HCT116 (cell line): ENCODE measurements around the gene PTPN13.

Source experiments
- CEBPB ChIP-seq: IDR thresholded peaks from 2 replicates; pipeline ENCODE4 v1.6.1; 2012; ENCODE audit warnings: low read depth
- EZH2 ChIP-seq: fragments of 200-600 bp; sonication (generic); IDR thresholded peaks from 2 replicates; pipeline ENCODE4 v1.6.1; 2017; ENCODE audit warnings: antibody characterized with exemption, mixed run types
- JUND ChIP-seq: IDR thresholded peaks from 2 replicates; pipeline ENCODE4 v1.6.1; 2012
- POLR2AphosphoS5 ChIP-seq: IDR thresholded peaks from 2 replicates; pipeline ENCODE4 v1.6.1; 2011; ENCODE audit warnings: mild to moderate bottlenecking, low read depth, low read length, moderate library complexity
- RAD21 ChIP-seq: IDR thresholded peaks from 2 replicates; pipeline ENCODE4 v1.6.1; 2012; ENCODE audit warnings: low read depth, mild to moderate bottlenecking
- TF ChIP-seq, protein P1 (sequence below), 3 experiments: fragments of 200-600 bp in 1 of 3; sonication (generic) in 1 of 3; IDR thresholded peaks in 2 of 3; conservative IDR thresholded peaks in 1 of 3; 2 replicates each; pipeline ENCODE4 v1.5.1; 2012 to 2017; ENCODE audit warnings: low read depth in 2 of 3, low read length in 2 of 3, antibody characterized with exemption in 1 of 3, borderline replicate concordance in 1 of 3, control low read depth in 1 of 3, mild to moderate bottlenecking in 1 of 3, mixed read lengths in 1 of 3, mixed run types in 1 of 3, moderate library complexity in 1 of 3; ENCODE audit not compliant: insufficient read depth in 1 of 3
- TF ChIP-seq, protein P2 (sequence below): IDR thresholded peaks from 2 replicates; pipeline ENCODE4 v1.6.1; 2012; ENCODE audit warnings: low read depth

DNA sequence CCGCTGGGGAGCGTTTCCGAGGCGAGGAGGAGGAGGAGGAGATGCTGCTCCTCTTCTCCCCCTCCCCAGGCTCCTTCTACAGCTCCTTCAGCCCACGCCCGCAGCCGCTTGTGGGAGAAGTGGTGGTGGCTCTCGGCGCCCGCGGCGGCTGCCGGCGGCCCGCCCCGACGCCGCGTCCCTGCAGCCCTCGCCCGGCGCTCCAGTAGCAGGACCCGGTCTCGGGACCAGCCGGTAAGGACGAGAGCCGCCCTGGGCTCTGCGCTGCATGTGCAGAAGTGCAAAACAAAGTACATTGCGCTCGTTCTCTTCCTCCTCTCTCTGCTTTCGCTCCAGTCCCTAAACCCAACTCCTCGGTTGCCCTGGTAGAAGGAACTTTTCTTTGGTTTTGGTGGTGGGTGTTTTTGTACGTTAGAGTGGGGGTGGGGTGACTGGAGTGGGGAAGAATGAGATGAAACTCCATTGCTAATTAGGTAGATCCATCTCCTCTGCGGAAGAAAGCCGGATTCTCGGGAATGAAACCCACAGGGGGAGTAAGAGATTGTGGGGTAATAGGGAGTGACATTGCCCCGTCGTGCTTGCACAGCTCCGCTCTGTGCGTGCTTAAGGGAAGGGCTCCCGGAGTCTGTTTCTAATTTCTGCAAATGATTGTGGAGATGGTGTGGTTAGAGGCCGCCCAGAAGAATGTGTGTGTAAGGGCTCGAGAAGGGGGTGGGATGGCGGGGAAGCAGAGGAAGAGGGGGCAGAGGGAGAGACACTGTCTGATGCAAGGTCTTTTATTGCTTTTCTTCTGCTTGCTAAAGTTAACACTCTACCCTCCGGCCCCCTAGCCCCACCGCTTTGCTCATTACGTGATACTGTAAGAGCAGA, 677 bp downstream of the PTPN13 start:
- no peak for TF ChIP-seq RAD21
- TF ChIP-seq POLR2AphosphoS5 = no peak
- TF ChIP-seq, protein P1, sequence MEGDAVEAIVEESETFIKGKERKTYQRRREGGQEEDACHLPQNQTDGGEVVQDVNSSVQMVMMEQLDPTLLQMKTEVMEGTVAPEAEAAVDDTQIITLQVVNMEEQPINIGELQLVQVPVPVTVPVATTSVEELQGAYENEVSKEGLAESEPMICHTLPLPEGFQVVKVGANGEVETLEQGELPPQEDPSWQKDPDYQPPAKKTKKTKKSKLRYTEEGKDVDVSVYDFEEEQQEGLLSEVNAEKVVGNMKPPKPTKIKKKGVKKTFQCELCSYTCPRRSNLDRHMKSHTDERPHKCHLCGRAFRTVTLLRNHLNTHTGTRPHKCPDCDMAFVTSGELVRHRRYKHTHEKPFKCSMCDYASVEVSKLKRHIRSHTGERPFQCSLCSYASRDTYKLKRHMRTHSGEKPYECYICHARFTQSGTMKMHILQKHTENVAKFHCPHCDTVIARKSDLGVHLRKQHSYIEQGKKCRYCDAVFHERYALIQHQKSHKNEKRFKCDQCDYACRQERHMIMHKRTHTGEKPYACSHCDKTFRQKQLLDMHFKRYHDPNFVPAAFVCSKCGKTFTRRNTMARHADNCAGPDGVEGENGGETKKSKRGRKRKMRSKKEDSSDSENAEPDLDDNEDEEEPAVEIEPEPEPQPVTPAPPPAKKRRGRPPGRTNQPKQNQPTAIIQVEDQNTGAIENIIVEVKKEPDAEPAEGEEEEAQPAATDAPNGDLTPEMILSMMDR (IDR thresholded peaks at IDR 0.05 in 2 of 3, conservative IDR thresholded peaks at IDR 0.05 in 1 of 3; ENCODE audit: borderline replicate concordance in 1 of 3, insufficient read depth in 1 of 3, low read depth in 2 of 3, low read length in 2 of 3) = no peak
- TF ChIP-seq, protein P2, sequence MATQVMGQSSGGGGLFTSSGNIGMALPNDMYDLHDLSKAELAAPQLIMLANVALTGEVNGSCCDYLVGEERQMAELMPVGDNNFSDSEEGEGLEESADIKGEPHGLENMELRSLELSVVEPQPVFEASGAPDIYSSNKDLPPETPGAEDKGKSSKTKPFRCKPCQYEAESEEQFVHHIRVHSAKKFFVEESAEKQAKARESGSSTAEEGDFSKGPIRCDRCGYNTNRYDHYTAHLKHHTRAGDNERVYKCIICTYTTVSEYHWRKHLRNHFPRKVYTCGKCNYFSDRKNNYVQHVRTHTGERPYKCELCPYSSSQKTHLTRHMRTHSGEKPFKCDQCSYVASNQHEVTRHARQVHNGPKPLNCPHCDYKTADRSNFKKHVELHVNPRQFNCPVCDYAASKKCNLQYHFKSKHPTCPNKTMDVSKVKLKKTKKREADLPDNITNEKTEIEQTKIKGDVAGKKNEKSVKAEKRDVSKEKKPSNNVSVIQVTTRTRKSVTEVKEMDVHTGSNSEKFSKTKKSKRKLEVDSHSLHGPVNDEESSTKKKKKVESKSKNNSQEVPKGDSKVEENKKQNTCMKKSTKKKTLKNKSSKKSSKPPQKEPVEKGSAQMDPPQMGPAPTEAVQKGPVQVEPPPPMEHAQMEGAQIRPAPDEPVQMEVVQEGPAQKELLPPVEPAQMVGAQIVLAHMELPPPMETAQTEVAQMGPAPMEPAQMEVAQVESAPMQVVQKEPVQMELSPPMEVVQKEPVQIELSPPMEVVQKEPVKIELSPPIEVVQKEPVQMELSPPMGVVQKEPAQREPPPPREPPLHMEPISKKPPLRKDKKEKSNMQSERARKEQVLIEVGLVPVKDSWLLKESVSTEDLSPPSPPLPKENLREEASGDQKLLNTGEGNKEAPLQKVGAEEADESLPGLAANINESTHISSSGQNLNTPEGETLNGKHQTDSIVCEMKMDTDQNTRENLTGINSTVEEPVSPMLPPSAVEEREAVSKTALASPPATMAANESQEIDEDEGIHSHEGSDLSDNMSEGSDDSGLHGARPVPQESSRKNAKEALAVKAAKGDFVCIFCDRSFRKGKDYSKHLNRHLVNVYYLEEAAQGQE = no peak
- no peak for TF ChIP-seq CEBPB
- no peak for TF ChIP-seq JUND
- no peak for TF ChIP-seq EZH2
